ENCODE data around the gene CBLN3.
"Not testable (repeated sequence)": the region's sequence is repeated elsewhere in the genome, so short reads cannot be mapped to it uniquely, and the experiment has no call there.

The CBLN3 gene

GRCh38 chr14:24429395-24430142 lies at the start of gene CBLN3, which contains the start of gene KHNYN:
TSS of gene CBLN3 (minus strand) at chr14:24429668. CDS start at chr14:24429054, 614 bp downstream.
TSS of gene KHNYN (plus strand) at chr14:24429954. CDS start at chr14:24430731, 777 bp downstream.
- peak; percentile 93 for DNase-seq (ENCODE audit: low spot score)

DNA sequence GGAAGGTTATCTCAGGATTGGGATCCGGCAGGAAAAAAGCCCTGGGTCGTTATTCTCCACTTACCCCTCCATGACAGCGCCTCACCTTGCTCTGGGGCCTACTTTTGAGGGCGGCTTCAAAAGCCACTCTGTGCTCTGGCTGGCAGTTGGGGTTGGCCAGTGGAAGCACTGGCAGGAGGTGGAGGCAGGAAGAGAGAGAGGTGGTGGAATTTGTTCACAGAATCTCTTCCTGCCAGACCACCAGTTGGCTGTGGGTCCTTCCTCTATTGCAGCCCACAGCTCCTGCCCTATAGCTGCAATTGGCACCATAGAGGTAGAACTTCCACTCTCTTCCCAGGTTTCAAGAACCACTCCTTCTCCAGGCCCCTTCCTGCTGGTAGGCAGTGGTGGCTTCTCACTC lies 45.8 kb upstream of the CBLN3 start:
- no peak for DNase-seq (ENCODE audit: low spot score)

- no peak for DNase-seq (ENCODE audit: low spot score)
Observed at GRCh38 chr14:24473211-24473610, 43.7 kb upstream of the CBLN3 start.

DNA sequence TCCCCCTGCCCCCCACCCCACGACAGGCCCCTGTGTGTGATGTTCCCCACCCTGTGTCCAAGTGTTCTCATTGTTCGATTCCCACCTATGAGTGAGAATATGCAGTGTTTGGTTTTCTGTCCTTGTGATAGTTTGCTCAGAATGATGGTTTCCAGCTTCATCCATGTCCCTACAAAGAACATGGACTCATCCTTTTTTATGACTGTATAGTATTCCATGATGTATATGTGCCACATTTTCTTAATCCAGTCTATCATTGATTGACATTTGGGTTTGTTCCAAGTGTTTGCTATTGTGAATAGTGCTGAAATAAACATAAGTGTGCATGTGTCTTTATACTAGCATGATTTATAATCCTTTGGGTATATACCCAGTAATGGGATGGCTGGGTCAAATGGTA lies 41.0 kb upstream of the CBLN3 start:
- DNase-seq (ENCODE audit: low spot score) = not testable (repeated sequence)

GRCh38 chr14:24465805-24466204 lies 36.3 kb upstream of the CBLN3 start:
- no peak for DNase-seq (ENCODE audit: low spot score)

DNA sequence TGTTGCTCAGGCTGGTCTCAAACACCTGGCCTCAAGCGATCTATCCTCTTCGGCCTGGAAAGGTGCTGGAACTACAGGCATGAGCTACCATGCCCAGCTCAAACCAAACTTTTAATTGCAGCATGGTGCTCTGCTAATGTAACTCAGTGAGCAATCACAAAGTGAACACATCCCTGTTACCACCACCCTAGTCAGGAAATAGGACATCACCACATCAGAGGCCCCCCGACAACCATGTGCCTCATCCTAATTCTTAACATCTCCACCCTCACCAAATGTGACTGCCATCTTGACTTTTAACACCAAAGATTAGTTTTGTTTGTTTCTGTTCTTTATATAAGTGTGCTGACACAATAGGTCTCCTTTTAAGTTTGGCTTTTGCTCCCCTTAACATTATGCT lies 35.9 kb upstream of the CBLN3 start:
- no peak for DNase-seq (ENCODE audit: low spot score)

- DNase-seq (ENCODE audit: low spot score) = no peak
Observed at GRCh38 chr14:24463884-24464785, 34.7 kb upstream of the CBLN3 start.

GRCh38 chr14:24463017-24463883 lies 33.8 kb upstream of the CBLN3 start:
- DNase-seq (ENCODE audit: low spot score) = no peak

DNA sequence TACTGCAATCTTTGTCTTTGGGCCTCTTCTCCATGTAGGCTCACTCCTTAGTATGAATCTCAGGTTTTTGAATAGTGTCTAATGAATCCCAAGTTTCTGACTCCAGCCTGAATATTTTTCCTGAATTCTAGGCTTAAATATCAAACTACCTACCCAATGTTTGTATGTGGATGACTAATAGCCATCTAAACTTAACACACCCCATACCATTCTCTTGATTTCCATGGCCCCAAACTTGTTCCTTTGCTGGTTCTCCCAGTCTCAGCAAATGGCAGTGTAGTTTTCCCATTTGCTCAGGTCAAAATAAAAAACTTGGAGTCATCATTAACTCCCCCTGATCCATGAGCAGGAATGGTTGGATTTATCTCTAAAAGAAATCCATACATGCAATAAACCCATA lies 31.9 kb upstream of the CBLN3 start:
- DNase-seq (ENCODE audit: low spot score) = no peak

- no peak for DNase-seq (ENCODE audit: low spot score)
Observed at GRCh38 chr14:24459331-24459730, 29.9 kb upstream of the CBLN3 start.

- DNase-seq (ENCODE audit: low spot score) = no peak
Observed at GRCh38 chr14:24458736-24459135, 29.3 kb upstream of the CBLN3 start.

DNA sequence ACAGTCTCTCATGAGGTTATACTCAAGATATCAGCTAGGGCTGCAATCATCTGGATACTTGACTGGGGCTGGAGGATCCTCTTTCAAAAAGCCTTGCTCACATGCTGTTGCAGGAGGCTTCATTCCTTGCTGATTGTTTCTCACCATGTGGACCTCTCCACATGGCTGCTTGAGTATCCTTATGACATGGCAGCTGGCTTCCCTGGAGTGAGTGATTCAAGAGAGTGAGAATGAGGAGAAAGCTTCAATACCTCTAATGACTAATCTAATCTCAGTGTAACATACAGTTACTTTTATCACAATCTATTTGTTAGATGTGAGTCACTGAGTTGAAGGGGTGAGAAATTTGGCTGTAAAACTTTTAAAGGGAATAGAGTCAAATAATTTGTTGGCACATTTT lies 27.5 kb upstream of the CBLN3 start:
- DNase-seq (ENCODE audit: low spot score) = no peak

- DNase-seq (ENCODE audit: low spot score) = not testable (repeated sequence)
Observed at GRCh38 chr14:24450828-24451227, 21.4 kb upstream of the CBLN3 start.

- DNase-seq (ENCODE audit: low spot score) = no peak
Observed at GRCh38 chr14:24443053-24443665, 13.7 kb upstream of the CBLN3 start.

- peak; percentile 97 for DNase-seq (ENCODE audit: low spot score)
Observed at GRCh38 chr14:24442240-24443052, 13.0 kb upstream of the CBLN3 start, which contains the start of gene SDR39U1. TSS of gene SDR39U1 (minus strand) at chr14:24442776. CDS start at chr14:24442769, 7 bp downstream.

DNA sequence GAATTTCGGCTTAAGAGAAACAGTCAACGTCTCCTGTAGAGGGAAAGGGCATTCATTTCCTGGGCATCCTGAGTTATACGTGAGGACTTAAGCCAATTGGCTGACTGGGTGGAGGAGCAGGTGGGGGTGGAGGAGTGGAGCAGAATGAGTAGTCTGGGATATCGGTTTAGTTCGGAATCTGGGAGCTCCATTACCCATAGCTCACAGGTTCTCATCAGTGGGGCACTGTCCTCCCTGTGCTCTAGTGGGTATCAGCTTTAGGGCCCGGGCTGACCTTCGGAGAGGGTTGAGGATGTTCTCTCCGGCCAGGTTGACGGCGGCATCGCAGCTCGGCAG lies 12.4 kb upstream of the CBLN3 start:
- peak; percentile 72 for DNase-seq (ENCODE audit: low spot score)

- no peak for DNase-seq (ENCODE audit: low spot score)
Observed at GRCh38 chr14:24441485-24441884, 12.0 kb upstream of the CBLN3 start.

DNA sequence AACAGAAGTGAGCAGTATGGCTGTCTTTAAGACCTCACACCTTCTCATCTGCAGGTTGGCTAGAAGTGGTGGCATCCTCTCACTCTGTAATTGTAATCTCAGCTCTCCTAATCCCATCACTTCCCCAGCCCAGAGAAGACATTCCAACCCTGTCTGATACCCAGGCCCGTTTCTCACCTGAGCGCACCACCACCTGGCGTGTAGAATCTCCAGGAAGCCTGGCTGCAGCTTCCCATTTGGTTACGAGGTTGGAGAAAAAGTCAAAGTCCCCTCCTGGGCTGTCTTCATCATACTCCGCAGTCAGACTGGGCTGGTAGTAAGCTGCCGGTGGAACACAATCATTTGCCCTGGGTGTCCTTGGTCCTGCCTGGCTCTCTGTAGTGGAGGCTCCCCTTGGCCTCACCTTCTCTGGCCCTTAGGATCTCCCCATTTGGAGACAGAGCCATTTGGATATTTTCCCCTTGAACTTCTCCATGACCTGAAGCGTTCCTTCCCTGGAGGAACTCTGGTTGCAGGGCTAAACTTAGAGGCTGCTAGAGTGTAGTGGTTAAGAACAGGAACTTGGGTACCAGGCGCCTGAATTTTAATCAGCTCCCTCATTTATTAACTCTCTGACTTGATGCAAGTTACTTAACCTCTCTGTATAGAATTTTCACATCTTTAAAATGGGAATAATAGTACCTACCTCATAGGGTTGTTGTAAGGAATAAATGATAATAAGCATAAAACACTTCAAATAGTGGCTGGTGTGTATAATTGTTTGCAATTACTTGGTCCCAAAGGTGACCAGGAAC lies 11.3 kb upstream of the CBLN3 start:
- DNase-seq (ENCODE audit: low spot score) = no peak

- no peak for DNase-seq (ENCODE audit: low spot score)
Observed at GRCh38 chr14:24439830-24440605, 10.6 kb upstream of the CBLN3 start.

Measured in left forelimb (tissue), 1 donor.